ENCODE results near the gene COQ5.
"Not testable (repeated sequence)": the region's sequence is repeated elsewhere in the genome, so short reads cannot be mapped to it uniquely, and the experiment has no call there.

DNA sequence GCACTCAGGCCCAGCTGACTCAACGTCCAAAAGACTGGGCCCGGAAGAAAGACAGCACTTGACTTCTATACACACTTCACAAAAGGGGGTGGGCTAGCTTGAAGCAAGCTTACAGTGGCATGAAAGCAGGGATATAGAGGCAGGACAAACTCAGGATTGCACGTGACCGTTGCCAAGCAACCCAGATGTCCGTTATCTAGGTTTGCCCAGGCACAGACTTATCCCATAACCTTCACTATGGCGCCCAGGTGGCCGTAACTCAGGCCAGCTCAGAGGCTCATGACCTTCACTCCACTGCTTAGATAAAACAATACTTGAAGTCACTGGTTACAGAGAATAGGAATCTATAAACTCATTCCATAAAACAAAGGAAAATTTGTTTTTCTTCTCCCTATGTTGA lies 41.4 kb downstream of the COQ5 start:
- not testable (repeated sequence) for TF ChIP-seq CTCF, EP300, POLR2A, POLR2AphosphoS5 (IDR thresholded peaks at IDR 0.05)
